A549 (cell line): ENCODE results near the gene NLRC5. TPM values are rescaled to one million over a fixed set of nuclear protein-coding genes. Genes with fewer than 3 reads are reported as not detected.
A peak's percentile ranks its signal among the peaks of the same experiment; 100 is the strongest.

Experiments
- ATAC-seq, 2 experiments: fragments of 200-7000 bp in 1 of 2; fragments of >200 bp in 1 of 2; cut with Nextera tagmentation in 1 of 2; cut with Tn5 transposase in 1 of 2; 3 replicates each; pipeline versions ENCODE4 v1.8.0 to v1.9.1; 2018 to 2020; ENCODE audit warnings: mild to moderate bottlenecking in 1 of 2, moderate library complexity in 1 of 2
- CTCF ChIA-PET: fragments of 300-600 bp; sonication (Branson Sonifier 250); formaldehyde crosslinking; extraction: SDS; loops from one replicate; lab custom pipeline; 2021; ENCODE audit warnings: antibody characterized with exemption, inconsistent platforms; lab: Yijun Ruan, JAX
- POLR2A ChIA-PET: fragments of 350-600 bp; formaldehyde crosslinking; extraction: SDS; loops from one replicate; lab custom pipeline; 2021; ENCODE audit warnings: antibody characterized with exemption, inconsistent platforms; lab: Yijun Ruan, JAX
- DNase-seq, 2 experiments: peaks; one replicate each; pipeline versions ENCODE4 v3.0.0 to v3.0.0-alpha.2; 2011 to 2016; ENCODE audit warnings: low read depth in 1 of 2, low spot score in 1 of 2
- FAIRE-seq: peaks from 2 replicates; lab custom pipeline; 2011; peaks lifted over from hg19 to GRCh38; lab: Jason Lieb, UNC
- H3K27ac ChIP-seq, 2 experiments: fragments of >200 bp; sonication (Bioruptor Twin); formaldehyde crosslinking; 3 replicates each; pipeline ENCODE4 v1.5.1; 2016 to 2017
- H3K4me1 ChIP-seq: fragments of >200 bp; sonication (Bioruptor Twin); formaldehyde crosslinking; 3 replicates; pipeline ENCODE4 v1.6.1; 2016
- H3K4me2 ChIP-seq: fragments of >200 bp; sonication (Bioruptor Twin); formaldehyde crosslinking; 3 replicates; pipeline ENCODE4 v1.6.1; 2016
- H3K4me3 ChIP-seq: fragments of >200 bp; sonication (Bioruptor Twin); formaldehyde crosslinking; 3 replicates; pipeline ENCODE4 v1.5.1; 2016
- H3K9me3 ChIP-seq: fragments of >200 bp; sonication (Bioruptor Twin); formaldehyde crosslinking; 3 replicates; pipeline ENCODE4 v1.6.1; 2016
- BHLHE40 ChIP-seq: IDR thresholded peaks from 2 replicates; pipeline ENCODE4 v1.6.1; 2012; ENCODE audit warnings: low read depth, low read length, inconsistent platforms
- CBX8 ChIP-seq: fragments of 200-600 bp; sonication (generic); IDR thresholded peaks from 2 replicates; pipeline ENCODE4 v1.6.1; 2016
- CEBPB ChIP-seq, 2 experiments: fragments of >200 bp in 1 of 2; sonication (Bioruptor Twin) in 1 of 2; formaldehyde crosslinking in 1 of 2; IDR thresholded peaks; 2 replicates each; pipeline ENCODE4 v1.6.1; 2012 to 2016
- CHD4 ChIP-seq: fragments of 200-600 bp; sonication (generic); IDR thresholded peaks from 2 replicates; pipeline ENCODE4 v1.6.1; 2016; ENCODE audit warnings: antibody characterized with exemption, mild to moderate bottlenecking, borderline replicate concordance
- CTCF ChIP-seq: fragments of >200 bp; sonication (Bioruptor Twin); formaldehyde crosslinking; IDR thresholded peaks from 3 replicates; pipeline ENCODE4 v1.5.1; 2016
- E2F6 ChIP-seq: IDR thresholded peaks from 2 replicates; pipeline ENCODE4 v1.6.1; 2012; ENCODE audit warnings: low read depth, borderline replicate concordance
- EHMT2 ChIP-seq: fragments of 200-600 bp; sonication (generic); IDR thresholded peaks from 2 replicates; pipeline ENCODE4 v1.6.1; 2016; ENCODE audit warnings: antibody characterized with exemption, low read depth, mild to moderate bottlenecking, moderate library complexity
- ESRRA ChIP-seq: fragments of 150-350 bp; IDR thresholded peaks from 2 replicates; pipeline ENCODE4 v1.6.1; 2014; ENCODE audit warnings: mild to moderate bottlenecking, low read length, borderline replicate concordance
- FOSL2 ChIP-seq, 2 experiments: fragments of 450-650 bp in 1 of 2; fragments of >200 bp in 1 of 2; sonication (Bioruptor Twin) in 1 of 2; formaldehyde crosslinking; IDR thresholded peaks; 2 replicates each; pipeline versions ENCODE4 v1.5.0 to v1.6.1; 2016 to 2020; ENCODE audit warnings: mild to moderate bottlenecking in 1 of 2, moderate library complexity in 1 of 2
- GATA3 ChIP-seq: IDR thresholded peaks from 2 replicates; pipeline ENCODE4 v1.6.1; 2012; ENCODE audit warnings: borderline replicate concordance
- HDAC2 ChIP-seq: fragments of 200-600 bp; sonication (generic); IDR thresholded peaks from 2 replicates; pipeline ENCODE4 v1.6.1; 2016
- HOXB5 ChIP-seq: fragments of 250-450 bp; sonication (Bioruptor Pico); IDR thresholded peaks from 2 replicates; pipeline ENCODE4 v1.5.0; 2020; ENCODE audit warnings: mild to moderate bottlenecking, moderate library complexity
- JUN ChIP-seq, 2 experiments: fragments of >200 bp; sonication (Bioruptor Twin); formaldehyde crosslinking; IDR thresholded peaks; 2 replicates in 1 of 2; 3 replicates in 1 of 2; pipeline ENCODE4 v1.6.1; 2016 to 2017
- KDM5A ChIP-seq: fragments of 200-600 bp; sonication (generic); IDR thresholded peaks from 2 replicates; pipeline ENCODE4 v1.6.1; 2016; ENCODE audit warnings: antibody characterized with exemption, mild to moderate bottlenecking
- MAFK ChIP-seq: fragments of 450-650 bp; IDR thresholded peaks from 2 replicates; pipeline ENCODE4 v1.6.1; 2014; ENCODE audit not compliant: partially characterized antibody
- MAX ChIP-seq: IDR thresholded peaks from 2 replicates; pipeline ENCODE4 v1.6.1; 2012
- NFE2L2 ChIP-seq: fragments of 150-350 bp; conservative IDR thresholded peaks from 2 replicates; pipeline ENCODE4 v1.6.1; 2014; ENCODE audit warnings: low read length
- NPAS2 ChIP-seq: fragments of 250-450 bp; sonication (Bioruptor Pico); IDR thresholded peaks from 2 replicates; pipeline ENCODE4 v1.8.0; 2022; ENCODE audit warnings: mild to moderate bottlenecking, moderate library complexity, borderline replicate concordance
- NR3C1 ChIP-seq: fragments of >200 bp; sonication (Bioruptor Twin); formaldehyde crosslinking; IDR thresholded peaks from 3 replicates; pipeline ENCODE4 v1.6.1; 2017
- PHF8 ChIP-seq: fragments of 200-600 bp; sonication (generic); IDR thresholded peaks from 2 replicates; pipeline ENCODE4 v1.6.1; 2016; ENCODE audit warnings: low read depth, mild to moderate bottlenecking, antibody characterized with exemption, moderate library complexity, borderline replicate concordance
- RNF2 ChIP-seq: fragments of 200-600 bp; sonication (generic); IDR thresholded peaks from 2 replicates; pipeline ENCODE4 v1.6.1; 2016; ENCODE audit warnings: low read depth, mild to moderate bottlenecking, antibody characterized with exemption, moderate library complexity, borderline replicate concordance
- TFCP2L1 ChIP-seq: fragments of 250-450 bp; sonication (Bioruptor Pico); IDR thresholded peaks from 2 replicates; pipeline ENCODE4 v1.5.0; 2021; ENCODE audit warnings: mild to moderate bottlenecking
- TP53 ChIP-seq: fragments of 250-450 bp; sonication (Bioruptor Pico); IDR thresholded peaks from 2 replicates; pipeline ENCODE4 v1.5.0; 2021; ENCODE audit warnings: mild to moderate bottlenecking, moderate library complexity
- USF2 ChIP-seq: fragments of 450-650 bp; IDR thresholded peaks from 2 replicates; pipeline ENCODE4 v1.6.1; 2014; ENCODE audit warnings: antibody characterized with exemption
- ZFP36 ChIP-seq: fragments of 450-650 bp; IDR thresholded peaks from 2 replicates; pipeline ENCODE4 v1.6.1; 2014; ENCODE audit warnings: borderline replicate concordance; ENCODE audit not compliant: partially characterized antibody
- WGBS: methylation state at CpG from one replicate; pipeline ENCODE4 v1.1.6; 2017; ENCODE audit errors: missing lambda C conversion rate; 5-methylcytosine and 5-hydroxymethylcytosine counted together
- polyA minus RNA-seq: library from RNA; depleted of rRNA, polyadenylated mRNA; stranded (reverse); fragments of >200 nt; gene quantifications from 2 replicates; pipeline ENCODE4 v1.2.3, GENCODE V29; 2011; rRNA and poly(A)+ RNA removed
- polyA plus RNA-seq, 4 experiments: library from polyadenylated mRNA; depleted of rRNA in 3 of 4; stranded (reverse); fragments of >200 nt; fragmentation: RNase III in 1 of 4; extraction: RNeasy Plus Mini Kit Qiagen cat#74134 plus additional on column Dnase treatment in 1 of 4; gene quantifications; 2 replicates in 3 of 4; 3 replicates in 1 of 4; pipeline ENCODE4 v1.2.3, GENCODE V29; 2011 to 2017

The NLRC5 gene
- polyA plus RNA-seq (2011; rRNA removed) (2.5 and 2.6 TPM in 2 replicates), polyA plus RNA-seq (2017; fragmentation: RNase III; extraction: RNeasy Plus Mini Kit Qiagen cat#74134 plus additional on column Dnase treatment) (3.4 to 3.6 TPM (median 3.5 TPM) in 3 replicates), polyA minus RNA-seq (8.2 and 9.3 TPM in 2 replicates)
- polyA plus RNA-seq (2012; cell fraction: cytosol; rRNA removed): 2.0 and 2.9 TPM in 2 replicates
- 12.0 and 12.8 TPM in 2 replicates for polyA plus RNA-seq (2012; cell fraction: nucleus; rRNA removed)

GRCh38 chr16:56988948-56989945 is at the start of gene NLRC5:
Gene NLRC5 (plus strand): TSS chr16:56989557. CDS start chr16:57020713, 31,156 bp downstream.
- POLR2A ChIA-PET: interaction anchor here (0.9 kb wide), 1 partner anchor 142 kb away, joined by 3 read pairs; no protein-coding TSS in a partner anchor
- DNase-seq: peak; percentile 62 to 86
- H3K9me3 ChIP-seq: no peaks in the 10 kb centered on the region
- H3K4me2 ChIP-seq: peak within 1 kb of the TSS; percentile 87
- no peak for FAIRE-seq
- 15% methylated on average over 31 of the region's 64 CpGs for WGBS
- peak within 1 kb of the TSS; percentile 56 for H3K4me3 ChIP-seq
- CTCF ChIA-PET: interaction anchor here (0.7 to 4.8 kb wide), 4 partner anchors 9 to 84 kb away, joined by 3 to 23 read pairs (median 3); no protein-coding TSS in a partner anchor
- H3K4me1 ChIP-seq: peaks cover 25% of the 10 kb centered on the region
- TF ChIP-seq MAX: peak; percentile 83
- TF ChIP-seq RNF2: 0 out of 2 replicates have a peak, but pooled peaks have one; percentile 24
- TF ChIP-seq PHF8: peak; percentile 49; the same call in 1 of the 2 replicates
- TF ChIP-seq ESRRA: no peak
- peak; percentile 87; the same call in 1 of the 2 replicates for TF ChIP-seq HDAC2
- TF ChIP-seq TFCP2L1 (CRISPR knock-in tag): no peak
- TF ChIP-seq JUN (IDR thresholded peaks at IDR 0.05): peak in 1 of 2 experiments; percentile 39; a peak in 1 of 5 replicates
- TF ChIP-seq CHD4: no peak
- TF ChIP-seq NFE2L2: no peak
- TF ChIP-seq USF2: peak; percentile 35; the same call in 1 of the 2 replicates
- peak; percentile 72; the same call in 1 of the 2 replicates for TF ChIP-seq E2F6
- no peak for TF ChIP-seq NR3C1
- peak; percentile 76 to 88 for ATAC-seq
- peak within 1 kb of the TSS; percentile 74 to 89 for H3K27ac ChIP-seq

GRCh38 chr16:56939801-56940200 is 49.6 kb upstream of the NLRC5 start:
- ATAC-seq: no peak; a peak in 1 of 6 replicates
- no peak for FAIRE-seq
- CTCF ChIA-PET: no interaction called here
- TF ChIP-seq FOSL2 (IDR thresholded peaks at IDR 0.05): no peak
- TF ChIP-seq FOSL2 (CRISPR knock-in tag; IDR thresholded peaks at IDR 0.05): no peak
- no peak for TF ChIP-seq KDM5A
- TF ChIP-seq CBX8: no peak
- TF ChIP-seq GATA3: no peak
- TF ChIP-seq EHMT2: no peak
- no peak for TF ChIP-seq TP53
- no peak for TF ChIP-seq ZFP36
- no peak for TF ChIP-seq HOXB5
- no peak for TF ChIP-seq BHLHE40
- no peak for TF ChIP-seq NPAS2 (CRISPR knock-in tag)
- no peak for TF ChIP-seq MAX
- TF ChIP-seq CEBPB (IDR thresholded peaks at IDR 0.05): no peak
- no peak for TF ChIP-seq CTCF
- TF ChIP-seq E2F6: no peak
- TF ChIP-seq MAFK: no peak

More at GRCh38 chr16:56939801-56940200, 49.6 kb upstream of the NLRC5 start:
- 72% methylated on average over 4 of the region's 4 CpGs for WGBS
- Histone ChIP-seq H3K9me3 (no peaks in the 10 kb centered on the region), H3K4me3 (no peak overlapping the region), H3K4me1 (peaks cover 22% of the 10 kb centered on the region; the same call in 2 of the 3 replicates), H3K27ac (no peak overlapping the region), H3K4me2 (no peak overlapping the region)
- POLR2A ChIA-PET: interaction anchor here (0.6 kb wide), 1 partner anchor 9 kb away, joined by 3 read pairs; no protein-coding TSS in a partner anchor
- no peak for DNase-seq
